ENCODE data around the gene PEX13.

DNA sequence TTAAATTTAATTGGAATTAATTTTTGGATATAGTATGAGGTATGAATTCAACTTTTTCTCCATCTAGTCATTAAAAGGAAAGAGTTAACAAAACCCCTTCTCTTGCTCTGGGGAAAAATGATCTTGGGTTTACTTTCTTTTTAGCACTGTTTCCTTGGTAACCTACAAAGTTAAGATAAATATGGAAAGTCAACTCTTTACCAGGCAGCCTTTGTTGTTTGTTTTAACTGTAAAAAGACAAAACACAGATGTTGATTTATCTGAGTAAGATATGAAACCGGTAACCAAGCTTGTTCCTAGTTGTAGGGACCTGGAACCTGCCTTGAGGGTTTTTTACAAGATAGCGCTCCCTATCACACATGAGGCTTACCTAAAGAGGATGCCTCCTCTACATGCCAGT lies 38.0 kb downstream of the PEX13 start:
- TF ChIP-seq, protein P1, sequence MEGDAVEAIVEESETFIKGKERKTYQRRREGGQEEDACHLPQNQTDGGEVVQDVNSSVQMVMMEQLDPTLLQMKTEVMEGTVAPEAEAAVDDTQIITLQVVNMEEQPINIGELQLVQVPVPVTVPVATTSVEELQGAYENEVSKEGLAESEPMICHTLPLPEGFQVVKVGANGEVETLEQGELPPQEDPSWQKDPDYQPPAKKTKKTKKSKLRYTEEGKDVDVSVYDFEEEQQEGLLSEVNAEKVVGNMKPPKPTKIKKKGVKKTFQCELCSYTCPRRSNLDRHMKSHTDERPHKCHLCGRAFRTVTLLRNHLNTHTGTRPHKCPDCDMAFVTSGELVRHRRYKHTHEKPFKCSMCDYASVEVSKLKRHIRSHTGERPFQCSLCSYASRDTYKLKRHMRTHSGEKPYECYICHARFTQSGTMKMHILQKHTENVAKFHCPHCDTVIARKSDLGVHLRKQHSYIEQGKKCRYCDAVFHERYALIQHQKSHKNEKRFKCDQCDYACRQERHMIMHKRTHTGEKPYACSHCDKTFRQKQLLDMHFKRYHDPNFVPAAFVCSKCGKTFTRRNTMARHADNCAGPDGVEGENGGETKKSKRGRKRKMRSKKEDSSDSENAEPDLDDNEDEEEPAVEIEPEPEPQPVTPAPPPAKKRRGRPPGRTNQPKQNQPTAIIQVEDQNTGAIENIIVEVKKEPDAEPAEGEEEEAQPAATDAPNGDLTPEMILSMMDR (IDR thresholded peaks at IDR 0.05) = no peak
- no peak for TF ChIP-seq ZFX (IDR thresholded peaks at IDR 0.05; ENCODE audit: borderline replicate concordance)

Data from 22Rv1 (cell line).